Measurements from ENCODE around the gene ADPRHL1.

DNA sequence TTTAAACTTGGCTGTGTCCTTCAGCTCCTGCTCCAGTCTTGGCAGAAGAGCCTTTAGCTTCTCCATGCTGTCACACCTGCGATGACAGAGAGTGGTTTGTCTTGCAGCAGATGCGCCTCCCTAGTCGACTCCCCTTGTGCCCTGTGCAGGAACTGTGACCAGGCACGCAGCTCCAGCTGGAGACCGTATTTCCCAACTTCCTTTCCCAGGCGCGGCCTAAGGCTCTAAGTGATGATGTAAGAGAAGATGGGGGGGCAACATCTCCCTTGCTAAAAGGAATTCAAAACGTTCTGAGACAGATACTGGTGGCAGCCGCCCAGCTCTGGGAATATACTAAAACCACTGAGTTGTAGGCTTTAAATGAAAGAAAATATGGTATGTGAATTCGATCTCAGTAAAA, 20.9 kb upstream of the ADPRHL1 start:
- TF ChIP-seq CTCF (conservative IDR thresholded peaks at IDR 0.05; ENCODE audit: low read depth, low read length), result no peak
- TF ChIP-seq EZH2 (IDR thresholded peaks at IDR 0.05; ENCODE audit: borderline replicate concordance, low read depth, low read length, poor library complexity, severe bottlenecking), result no peak
